MCF 10A (cell line): ENCODE measurements around the gene MEI1. TPM values are rescaled to one million over a fixed set of nuclear protein-coding genes. Genes with fewer than 3 reads are reported as not detected.

Experiments
- BruUV-seq: library from RNA; stranded (reverse); fragments of 400-500 nt; replicated peaks from 2 replicates; lab custom pipeline; 2021; lab: Mats Ljungman, UMichigan
- CTCF ChIA-PET: fragments of 300-600 bp; sonication (Branson Sonifier 250); formaldehyde crosslinking; extraction: SDS; loops from one replicate; lab custom pipeline; 2021; ENCODE audit warnings: antibody characterized with exemption, inconsistent platforms; lab: Yijun Ruan, JAX
- POLR2A ChIA-PET: fragments of 300-600, 350-650 bp; sonication (Branson Sonifier 250); formaldehyde crosslinking; extraction: SDS; loops from one replicate; lab custom pipeline; 2020; ENCODE audit warnings: antibody characterized with exemption, inconsistent platforms; lab: Yijun Ruan, JAX
- DNase-seq: peaks from one replicate; pipeline ENCODE4 v3.0.0-alpha.2; 2018; ENCODE audit not compliant: unreplicated experiment
- H3K27ac Mint-ChIP-seq: one replicate; pipeline ENCODE4 v1.8.0; 2022; ENCODE audit warnings: mild to moderate bottlenecking, low read depth, mixed read lengths; ENCODE audit not compliant: unreplicated experiment
- H3K27me3 Mint-ChIP-seq: one replicate; pipeline ENCODE4 v1.8.0; 2022; ENCODE audit warnings: mixed read lengths; ENCODE audit not compliant: insufficient read depth, unreplicated experiment
- H3K36me3 Mint-ChIP-seq: one replicate; pipeline ENCODE4 v1.8.0; 2022; ENCODE audit warnings: mild to moderate bottlenecking, moderate library complexity, mixed read lengths; ENCODE audit not compliant: insufficient read depth, unreplicated experiment
- H3K4me1 Mint-ChIP-seq: one replicate; pipeline ENCODE4 v1.8.0; 2022; ENCODE audit warnings: mixed read lengths; ENCODE audit not compliant: insufficient read depth, unreplicated experiment
- H3K4me3 Mint-ChIP-seq: one replicate; pipeline ENCODE4 v1.8.0; 2022; ENCODE audit warnings: mild to moderate bottlenecking, moderate library complexity, mixed read lengths; ENCODE audit not compliant: unreplicated experiment
- H3K9me3 Mint-ChIP-seq: one replicate; pipeline ENCODE4 v1.8.0; 2022; ENCODE audit warnings: mixed read lengths; ENCODE audit not compliant: unreplicated experiment
- intact Hi-C: fragments of 100-400 bp; cut with micrococcal nuclease; formaldehyde crosslinking; loops from 2 replicates; pipeline ENCODE4 v1.14.1; 2022
- total RNA-seq: library from RNA; stranded (reverse); gene quantifications from 2 replicates; pipeline ENCODE4 v1.2.3, GENCODE V29; 2022
- TF ChIP-seq, protein P1 (sequence below): fragments of 200-600 bp; IDR thresholded peaks from one replicate; pipeline ENCODE4 v1.8.0; 2022; ENCODE audit warnings: antibody characterized with exemption, mild to moderate bottlenecking; ENCODE audit not compliant: unreplicated experiment

The MEI1 gene
- total RNA-seq, 1 experiment from 2014 or later: not detected

DNA sequence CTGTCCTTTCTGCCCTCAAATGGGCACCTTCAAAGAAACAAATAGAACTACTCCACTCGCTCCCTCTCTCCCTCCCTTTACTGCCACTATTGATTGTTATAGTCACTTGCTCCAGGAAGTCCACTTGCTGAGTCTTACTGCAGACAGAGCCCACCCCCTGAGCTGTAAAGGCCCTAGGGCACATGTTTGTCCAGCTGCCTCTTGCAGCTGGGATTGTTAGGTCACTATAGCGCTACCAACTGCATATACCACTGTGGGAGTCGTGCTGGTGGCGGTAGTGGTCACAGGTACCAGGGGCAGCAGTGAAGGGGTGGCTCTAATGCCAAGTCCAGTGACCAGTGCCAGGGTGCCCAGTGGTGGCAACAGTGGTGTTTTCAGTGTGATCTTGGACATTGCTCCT is 129.2 kb downstream of the MEI1 start:
- DNase-seq: no peak
- TF ChIP-seq, protein P1, sequence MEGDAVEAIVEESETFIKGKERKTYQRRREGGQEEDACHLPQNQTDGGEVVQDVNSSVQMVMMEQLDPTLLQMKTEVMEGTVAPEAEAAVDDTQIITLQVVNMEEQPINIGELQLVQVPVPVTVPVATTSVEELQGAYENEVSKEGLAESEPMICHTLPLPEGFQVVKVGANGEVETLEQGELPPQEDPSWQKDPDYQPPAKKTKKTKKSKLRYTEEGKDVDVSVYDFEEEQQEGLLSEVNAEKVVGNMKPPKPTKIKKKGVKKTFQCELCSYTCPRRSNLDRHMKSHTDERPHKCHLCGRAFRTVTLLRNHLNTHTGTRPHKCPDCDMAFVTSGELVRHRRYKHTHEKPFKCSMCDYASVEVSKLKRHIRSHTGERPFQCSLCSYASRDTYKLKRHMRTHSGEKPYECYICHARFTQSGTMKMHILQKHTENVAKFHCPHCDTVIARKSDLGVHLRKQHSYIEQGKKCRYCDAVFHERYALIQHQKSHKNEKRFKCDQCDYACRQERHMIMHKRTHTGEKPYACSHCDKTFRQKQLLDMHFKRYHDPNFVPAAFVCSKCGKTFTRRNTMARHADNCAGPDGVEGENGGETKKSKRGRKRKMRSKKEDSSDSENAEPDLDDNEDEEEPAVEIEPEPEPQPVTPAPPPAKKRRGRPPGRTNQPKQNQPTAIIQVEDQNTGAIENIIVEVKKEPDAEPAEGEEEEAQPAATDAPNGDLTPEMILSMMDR: no peak
- Mint-ChIP-seq H3K4me3 (no peak overlapping the region), H3K27ac (no peak overlapping the region), H3K9me3 (no peaks in the 10 kb centered on the region), H3K27me3 (no peaks in the 10 kb centered on the region), H3K36me3 (no peaks in the 10 kb centered on the region), H3K4me1 (no peaks in the 10 kb centered on the region)
- BruUV-seq: no TSS peak
- CTCF ChIA-PET: interaction anchor here (0.5 kb wide), 1 partner anchor 17 kb away, joined by 4 read pairs; no protein-coding TSS in a partner anchor
- intact Hi-C loops: no loop called here
- POLR2A ChIA-PET: interaction anchor here (0.7 kb wide), 1 partner anchor 649 kb away, joined by 3 read pairs; no protein-coding TSS in a partner anchor

DNA sequence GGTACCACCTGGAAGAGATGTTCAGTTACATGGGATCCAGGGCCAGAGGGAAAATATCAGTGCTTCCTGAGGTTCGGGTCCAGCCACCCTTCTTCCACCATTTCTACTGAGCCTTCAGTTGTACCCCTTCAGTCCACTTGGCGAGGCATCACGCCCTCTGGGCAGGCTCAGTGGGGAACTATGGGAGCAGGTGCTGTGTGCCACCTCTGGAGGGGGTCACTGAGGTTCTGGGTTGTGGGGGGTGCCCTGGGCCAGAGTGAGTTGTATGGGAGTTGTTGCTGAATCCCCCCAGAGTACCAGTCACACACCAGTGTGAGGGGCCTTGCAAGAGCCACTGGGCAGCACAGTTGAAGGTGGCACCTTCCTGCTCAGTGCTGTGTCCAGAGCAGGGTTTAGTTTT is 130.9 kb downstream of the MEI1 start:
- H3K4me3 Mint-ChIP-seq: no peak overlapping the region
- CTCF ChIA-PET: interaction anchor here (0.7 to 3.8 kb wide), 2 partner anchors 83 to 110 kb away, joined by 3 to 18 read pairs; no protein-coding TSS in a partner anchor
- no peaks in the 10 kb centered on the region for H3K9me3 Mint-ChIP-seq
- no peak overlapping the region for H3K27ac Mint-ChIP-seq
- TF ChIP-seq, protein P1: no peak
- POLR2A ChIA-PET: interaction anchor here (7.0 kb wide), 1 partner anchor 14 kb away, joined by 98 read pairs; no protein-coding TSS in a partner anchor
- DNase-seq: no peak
- H3K27me3 Mint-ChIP-seq: no peaks in the 10 kb centered on the region
- intact Hi-C loops: no loop called here
- H3K36me3 Mint-ChIP-seq: peaks cover 5% of the 10 kb centered on the region
- BruUV-seq: no TSS peak
- H3K4me1 Mint-ChIP-seq: peaks cover 6% of the 10 kb centered on the region

DNA sequence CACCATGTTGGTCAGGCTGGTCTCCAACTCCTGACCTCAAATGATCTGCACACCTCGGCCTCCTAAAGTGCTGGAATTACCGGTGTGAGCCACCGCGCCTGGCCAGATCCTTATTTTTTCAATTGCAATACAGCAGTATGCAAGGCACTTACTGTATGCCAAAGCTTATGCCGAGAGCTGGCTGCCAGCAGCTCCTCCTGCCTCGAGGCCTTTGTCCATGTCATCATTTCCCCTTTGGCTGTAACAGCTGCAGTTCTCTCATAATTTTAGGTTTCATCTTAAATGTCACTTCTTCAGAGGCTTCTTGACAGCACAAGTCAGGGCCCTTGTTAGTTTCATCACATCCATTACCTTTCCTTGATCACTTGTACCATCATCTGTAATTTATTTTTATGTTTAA is 132.1 kb downstream of the MEI1 start:
- Mint-ChIP-seq H3K4me3 (no peak overlapping the region), H3K4me1 (peaks cover 12% of the 10 kb centered on the region), H3K36me3 (peaks cover 10% of the 10 kb centered on the region), H3K27me3 (no peaks in the 10 kb centered on the region), H3K27ac (no peak overlapping the region), H3K9me3 (no peaks in the 10 kb centered on the region)
- ChIA-PET POLR2A (interaction anchor here (0.6 to 7.0 kb wide), 8 partner anchors 13 to 249 kb away, joined by 3 to 98 read pairs (median 10); partner anchors contain the start of genes CCDC134 and SMDT1), CTCF (interaction anchor here (0.7 to 3.8 kb wide), 3 partner anchors 109 to 775 kb away, joined by 4 to 18 read pairs (median 4); no protein-coding TSS in a partner anchor)
- no peak for DNase-seq
- TF ChIP-seq, protein P1: no peak
- intact Hi-C loops: no loop called here
- no TSS peak for BruUV-seq

DNA sequence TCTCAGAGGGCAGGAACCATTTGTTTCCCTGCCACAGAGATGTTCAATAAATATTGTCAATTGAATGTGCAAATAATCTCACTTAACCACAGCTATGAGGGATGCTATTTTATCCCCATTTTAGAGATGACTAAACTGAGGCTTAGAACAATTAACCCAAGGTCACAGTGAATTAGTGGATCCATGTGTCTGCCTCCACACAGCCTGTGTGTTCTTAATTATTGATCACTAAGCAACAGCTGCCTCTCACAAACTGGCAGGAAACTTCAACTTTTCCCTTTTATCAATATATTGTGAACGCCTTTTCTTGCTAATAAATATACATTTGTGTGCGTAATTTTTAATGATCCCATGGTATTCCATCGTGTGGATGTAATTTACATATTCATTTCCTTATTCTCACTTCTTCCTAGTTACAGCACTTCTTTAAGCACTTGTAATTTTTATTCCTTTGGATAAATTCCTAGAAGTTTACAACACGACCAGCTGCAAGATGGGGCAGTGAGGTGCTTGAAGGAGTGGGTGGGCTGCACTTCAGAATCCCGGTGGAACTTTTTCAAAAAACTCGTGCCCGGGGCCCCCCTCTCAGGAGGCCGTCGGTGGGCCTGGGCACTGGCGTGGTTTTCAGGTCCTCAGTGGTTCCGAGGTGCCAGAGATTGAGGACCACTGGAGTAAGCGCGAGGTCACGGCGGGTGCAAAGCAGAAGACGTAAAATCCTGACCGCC is 132.7 kb downstream of the MEI1 start:
- Mint-ChIP-seq H3K4me1 (peaks cover 17% of the 10 kb centered on the region), H3K36me3 (peaks cover 16% of the 10 kb centered on the region), H3K9me3 (no peaks in the 10 kb centered on the region), H3K27me3 (no peaks in the 10 kb centered on the region), H3K27ac (peak overlapping the region; percentile 98), H3K4me3 (peak overlapping the region; percentile 82)
- TSS peak; percentile 90 for BruUV-seq
- ChIA-PET POLR2A (interaction anchor here (0.6 to 7.0 kb wide), 21 partner anchors 10 to 739 kb away, joined by 3 to 98 read pairs (median 7); partner anchors contain the start of genes CCDC134, CENPM and SMDT1), CTCF (interaction anchor here (0.7 to 3.8 kb wide), 5 partner anchors 66 to 775 kb away, joined by 4 to 18 read pairs (median 4); partner anchors contain the start of gene CENPM)
- intact Hi-C loops: no loop called here
- TF ChIP-seq, protein P1: no peak
- DNase-seq: no peak
